ENCODE measurements around the gene FTCD. TPM values are rescaled to one million over a fixed set of nuclear protein-coding genes. Genes with fewer than 3 reads are reported as not detected.

FTCD gene
- total and polyA plus RNA-seq, 2 of the 8 experiments (the other 6 are each of a cell fraction or from before 2014, with no cell fraction given), result 3.3 to 4.9 TPM

- Histone ChIP-seq H3K56ac (replicated peaks; ENCODE audit: insufficient read length, low read depth, low read length) (no peak overlapping the region), H3K79me2 (ENCODE audit: control insufficient read depth in 1 of 2, insufficient read depth in 2 of 2, low read length in 2 of 2) (no peaks in the 10 kb centered on the region), H2BK120ac (replicated peaks; ENCODE audit: low read depth, low read length) (no peak overlapping the region), H2AK5ac (ENCODE audit: low read depth, low read length) (no peak overlapping the region), H3K9me3 (ENCODE audit: insufficient read depth in 2 of 2, low read depth in 1 of 2, low read length in 1 of 2) (no peaks in the 10 kb centered on the region), H2BK20ac (ENCODE audit: low read length) (no peak overlapping the region), H4K20me1 (replicated peaks in 1 of 2; ENCODE audit: control insufficient read depth in 1 of 2, insufficient read depth in 2 of 2, low read length in 2 of 2) (peaks cover 0 to 13% of the 10 kb centered on the region in 2 experiments), H2AFZ (ENCODE audit: low read length) (no peak overlapping the region), H3K14ac (ENCODE audit: insufficient read length) (no peak overlapping the region), H3K4me3 (ENCODE audit: extremely low read depth in 1 of 4, insufficient read depth in 2 of 4, low read depth in 3 of 4, low read length in 4 of 4) (no peak overlapping the region), H3K36me3 (ENCODE audit: control insufficient read depth in 2 of 4, insufficient read depth in 4 of 4, low read length in 3 of 4) (peaks cover 2 to 21% (median 3%) of the 10 kb centered on the region in 4 experiments; a peak in 4 of 8 replicates), H3K27ac (ENCODE audit: low read depth, low read length) (no peak overlapping the region), H3K9ac (replicated peaks in 1 of 4; ENCODE audit: extremely low read depth in 1 of 4, low read depth in 3 of 4, low read length in 3 of 4) (no peak overlapping the region), H3K27me3 (replicated peaks in 1 of 4; ENCODE audit: control insufficient read depth in 3 of 4, extremely low read depth in 1 of 4, insufficient read depth in 3 of 4, low read length in 3 of 4) (no peaks in the 10 kb centered on the region), H4K8ac (ENCODE audit: extremely low read depth, insufficient read depth, low read length) (no peak overlapping the region), H2BK15ac (ENCODE audit: low read length) (no peak overlapping the region), H2BK5ac (ENCODE audit: low read depth, low read length) (peak overlapping the region; percentile 24; the same call in 1 of the 2 replicates), H3K4me1 (replicated peaks in 1 of 4; ENCODE audit: control insufficient read depth in 3 of 4, insufficient read depth in 4 of 4, low read length in 3 of 4) (peaks cover 0 to 7% (median 0%) of the 10 kb centered on the region in 4 experiments; a peak in 2 of 7 replicates), H4K91ac (replicated peaks; ENCODE audit: insufficient read length, low read length) (no peak overlapping the region), H4K5ac (ENCODE audit: insufficient read length, low read depth, low read length) (no peak overlapping the region), H3K23me2 (ENCODE audit: low read depth, low read length) (peaks cover 7% of the 10 kb centered on the region; the same call in 1 of the 2 replicates), H3K4ac (replicated peaks; ENCODE audit: insufficient read length, low read depth, low read length) (no peak overlapping the region), H3K18ac (ENCODE audit: extremely low read depth, low read length) (no peak overlapping the region), H3K4me2 (ENCODE audit: insufficient read depth in 1 of 2, low read depth in 2 of 2, low read length in 2 of 2) (no peak overlapping the region), H2BK12ac (ENCODE audit: low read depth, low read length) (no peak overlapping the region), H3K23ac (ENCODE audit: insufficient read length) (no peak overlapping the region), H3K79me1 (ENCODE audit: low read depth, low read length) (no peaks in the 10 kb centered on the region)
- DNase-seq (ENCODE audit: low read depth in 1 of 2, low spot score in 2 of 2) (peak in 1 of 2 experiments; percentile 39), FAIRE-seq (no peak)
- 91% methylated on average over 25 of the region's 32 CpGs; no CpG with 5 or more reads in 1 of the 2 experiments for WGBS, 2 experiments (ENCODE audit: extremely low coverage in 1 of 2, insufficient coverage in 1 of 2, insufficient read length in 1 of 2, insufficient replicate concordance in 2 of 2, low coverage in 1 of 2, low lambda C conversion rate in 2 of 2, missing lambda C conversion rate in 1 of 2)
- POLR2A ChIA-PET (ENCODE audit: partially characterized antibody), result interaction anchor here (0.5 kb wide), 1 partner anchor 241 kb away, joined by 3 read pairs; no protein-coding TSS in a partner anchor
- CTCF ChIA-PET (ENCODE audit: partially characterized antibody), result interaction anchor here (0.6 to 1.4 kb wide), 3 partner anchors 14 to 156 kb away, joined by 3 to 4 read pairs (median 4); no protein-coding TSS in a partner anchor
- no peak for TF ChIP-seq RBBP5 (IDR thresholded peaks at IDR 0.05; ENCODE audit: borderline replicate concordance, low read depth, low read length)
- TF ChIP-seq SIRT6 (IDR thresholded peaks at IDR 0.05; ENCODE audit: low read length), result no peak
- no peak for TF ChIP-seq BRCA1 (IDR thresholded peaks at IDR 0.05; ENCODE audit: low read depth, low read length)
- TF ChIP-seq JUN (IDR thresholded peaks at IDR 0.05; ENCODE audit: low read depth, low read length), result no peak
- TF ChIP-seq TAF7 (optimal IDR thresholded peaks at IDR 0.05; ENCODE audit: borderline replicate concordance, low read depth, low read length), result no peak
- TF ChIP-seq MAFK (IDR thresholded peaks at IDR 0.05; ENCODE audit: low read depth, low read length), result no peak
Measured at GRCh38 chr21:46126309-46127238, 28.8 kb downstream of the FTCD start.

Measured in H1 (cell line).